Right atrium auricular region (tissue), 2 donors: ENCODE measurements around the gene SETBP1. TPM values are rescaled to one million over a fixed set of nuclear protein-coding genes. Genes with fewer than 3 reads are reported as not detected.

Source experiments
- DNase-seq: peaks from one replicate; pipeline ENCODE4 v3.0.0-alpha.2; 2019; ENCODE audit warnings: low spot score
- H3K27ac ChIP-seq, 2 donors: fragments of 200-600 bp; sonication (generic); 1 replicate in 1 of 2; 2 replicates in 1 of 2; pipeline ENCODE4 v1.5.1; 2016 to 2019
- H3K27me3 ChIP-seq, 2 donors: fragments of 200-600 bp; sonication (generic); one replicate each; pipeline versions ENCODE4 v1.5.1 to v1.6.0; 2017 to 2019
- H3K36me3 ChIP-seq: fragments of 200-600 bp; sonication (generic); one replicate; pipeline ENCODE4 v1.5.1; 2016
- H3K4me1 ChIP-seq, 2 donors: fragments of 200-600 bp; sonication (generic); one replicate each; pipeline versions ENCODE4 v1.5.1 to v1.6.0; 2017 to 2019
- H3K4me3 ChIP-seq, 2 donors: fragments of 200-600 bp; sonication (generic); 1 replicate in 1 of 2; 2 replicates in 1 of 2; pipeline ENCODE4 v1.5.1; 2017 to 2019; ENCODE audit warnings: mild to moderate bottlenecking in 1 of 2, moderate library complexity in 1 of 2
- H3K9me3 ChIP-seq, 2 donors: fragments of 200-600 bp; sonication (generic); one replicate each; pipeline ENCODE4 v1.5.1; 2019
- total RNA-seq, 2 donors: library from RNA; depleted of rRNA; stranded (reverse); fragments of >200 nt; gene quantifications; one replicate each; pipeline ENCODE4 v1.1.0, GENCODE V29; 2016
- TF ChIP-seq, protein P1 (sequence below), 2 donors: fragments of 200-600 bp; sonication (generic); IDR thresholded peaks; one replicate each; pipeline ENCODE4 v1.5.1; 2019; ENCODE audit warnings: antibody characterized with exemption in 2 of 2

The SETBP1 gene
- total RNA-seq, 2 donors from 2014 or later, result 7.8 to 13.4 TPM

DNA sequence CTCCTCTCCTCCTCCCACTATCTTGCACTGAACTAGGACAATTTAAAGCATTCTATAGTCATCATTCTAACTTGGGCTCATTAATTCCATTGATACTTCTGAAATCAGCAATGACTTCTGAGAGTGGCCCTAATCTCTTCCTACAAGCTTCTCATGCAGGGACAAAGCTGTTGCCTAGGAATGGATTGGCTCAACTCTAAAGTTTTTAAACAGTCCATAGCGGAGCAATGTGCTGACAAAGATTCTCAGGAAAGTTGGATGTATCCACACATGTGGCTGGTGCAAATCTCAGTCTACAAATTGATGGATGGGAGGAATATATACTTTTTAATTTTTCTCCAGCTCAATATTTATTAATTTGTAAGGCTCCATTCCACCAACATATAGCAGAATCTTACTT, 388.9 kb downstream of the SETBP1 start:
- Histone ChIP-seq H3K9me3 (no peaks in the 10 kb centered on the region), H3K27me3 (no peaks in the 10 kb centered on the region), H3K27ac (no peak overlapping the region), H3K4me1 (no peaks in the 10 kb centered on the region), H3K36me3 (no peaks in the 10 kb centered on the region), H3K4me3 (no peak overlapping the region)
- no peak for DNase-seq
- TF ChIP-seq, protein P1, sequence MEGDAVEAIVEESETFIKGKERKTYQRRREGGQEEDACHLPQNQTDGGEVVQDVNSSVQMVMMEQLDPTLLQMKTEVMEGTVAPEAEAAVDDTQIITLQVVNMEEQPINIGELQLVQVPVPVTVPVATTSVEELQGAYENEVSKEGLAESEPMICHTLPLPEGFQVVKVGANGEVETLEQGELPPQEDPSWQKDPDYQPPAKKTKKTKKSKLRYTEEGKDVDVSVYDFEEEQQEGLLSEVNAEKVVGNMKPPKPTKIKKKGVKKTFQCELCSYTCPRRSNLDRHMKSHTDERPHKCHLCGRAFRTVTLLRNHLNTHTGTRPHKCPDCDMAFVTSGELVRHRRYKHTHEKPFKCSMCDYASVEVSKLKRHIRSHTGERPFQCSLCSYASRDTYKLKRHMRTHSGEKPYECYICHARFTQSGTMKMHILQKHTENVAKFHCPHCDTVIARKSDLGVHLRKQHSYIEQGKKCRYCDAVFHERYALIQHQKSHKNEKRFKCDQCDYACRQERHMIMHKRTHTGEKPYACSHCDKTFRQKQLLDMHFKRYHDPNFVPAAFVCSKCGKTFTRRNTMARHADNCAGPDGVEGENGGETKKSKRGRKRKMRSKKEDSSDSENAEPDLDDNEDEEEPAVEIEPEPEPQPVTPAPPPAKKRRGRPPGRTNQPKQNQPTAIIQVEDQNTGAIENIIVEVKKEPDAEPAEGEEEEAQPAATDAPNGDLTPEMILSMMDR (IDR thresholded peaks at IDR 0.05), result no peak

DNA sequence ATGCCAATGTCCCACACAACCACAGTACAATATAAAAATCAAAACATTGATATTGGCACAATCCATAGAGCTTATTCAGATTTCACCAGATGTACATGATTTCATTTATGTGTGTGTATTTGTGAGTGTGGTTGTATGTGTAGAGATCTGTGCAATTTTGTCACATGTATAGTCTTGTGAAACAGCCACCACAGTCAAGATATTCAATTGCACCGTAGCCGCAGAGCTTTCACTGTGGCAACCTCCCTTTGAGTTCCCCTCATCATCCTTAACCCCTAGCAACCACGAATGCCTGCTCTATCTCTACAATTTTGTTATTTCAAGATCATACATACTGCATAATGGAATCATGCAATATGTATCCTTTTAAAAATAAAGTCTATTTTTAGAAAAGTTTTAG, 391.3 kb downstream of the SETBP1 start:
- no peak for DNase-seq
- H3K9me3 ChIP-seq, result no peaks in the 10 kb centered on the region
- H3K27me3 ChIP-seq, result no peaks in the 10 kb centered on the region
- TF ChIP-seq, protein P1 (IDR thresholded peaks at IDR 0.05), result no peak
- H3K4me3 ChIP-seq, result no peak overlapping the region
- H3K36me3 ChIP-seq, result no peaks in the 10 kb centered on the region
- H3K4me1 ChIP-seq, result no peaks in the 10 kb centered on the region
- H3K27ac ChIP-seq, result no peak overlapping the region

GRCh38 chr18:45073556-45073955, 392.9 kb downstream of the SETBP1 start:
- H3K9me3 ChIP-seq, result no peaks in the 10 kb centered on the region
- H3K4me1 ChIP-seq, result no peaks in the 10 kb centered on the region
- no peaks in the 10 kb centered on the region for H3K36me3 ChIP-seq
- H3K4me3 ChIP-seq, result no peak overlapping the region
- DNase-seq, result no peak
- H3K27me3 ChIP-seq, result no peaks in the 10 kb centered on the region
- TF ChIP-seq, protein P1 (IDR thresholded peaks at IDR 0.05), result no peak
- H3K27ac ChIP-seq, result no peak overlapping the region

- Histone ChIP-seq H3K4me1 (no peaks in the 10 kb centered on the region), H3K27ac (no peak overlapping the region), H3K4me3 (no peak overlapping the region), H3K36me3 (no peaks in the 10 kb centered on the region), H3K27me3 (no peaks in the 10 kb centered on the region), H3K9me3 (no peaks in the 10 kb centered on the region)
- TF ChIP-seq, protein P1 (IDR thresholded peaks at IDR 0.05), result no peak
- no peak for DNase-seq
Observed at GRCh38 chr18:45081566-45082181, 401.0 kb downstream of the SETBP1 start.

- H3K4me3 ChIP-seq, result no peak overlapping the region
- TF ChIP-seq, protein P1 (IDR thresholded peaks at IDR 0.05), result no peak
- H3K27ac ChIP-seq, result no peak overlapping the region
- DNase-seq, result no peak
- no peaks in the 10 kb centered on the region for H3K27me3 ChIP-seq
- no peaks in the 10 kb centered on the region for H3K9me3 ChIP-seq
- H3K36me3 ChIP-seq, result no peaks in the 10 kb centered on the region
- H3K4me1 ChIP-seq, result no peaks in the 10 kb centered on the region
Observed at GRCh38 chr18:45083226-45083855, 402.7 kb downstream of the SETBP1 start.

- Histone ChIP-seq H3K27ac (no peak overlapping the region), H3K4me3 (no peak overlapping the region), H3K36me3 (no peaks in the 10 kb centered on the region), H3K27me3 (no peaks in the 10 kb centered on the region), H3K9me3 (no peaks in the 10 kb centered on the region), H3K4me1 (no peaks in the 10 kb centered on the region)
- no peak for DNase-seq
- TF ChIP-seq, protein P1 (IDR thresholded peaks at IDR 0.05), result no peak
Observed at GRCh38 chr18:45084206-45084605, 403.5 kb downstream of the SETBP1 start.
